GM18505 (cell line): ENCODE data around the gene HAUS3.
"Not testable (repeated sequence)": the region's sequence is repeated elsewhere in the genome, so short reads cannot be mapped to it uniquely, and the experiment has no call there.

Source experiments
- ATAC-seq: cut with Tn5 transposase; IDR thresholded peaks from one replicate; pipeline ENCODE4 v1.9.1; 2021; ENCODE audit not compliant: unreplicated experiment
- POLR2A ChIP-seq: IDR thresholded peaks from 4 replicates; pipeline ENCODE4 v1.6.1; 2011; ENCODE audit warnings: borderline replicate concordance; ENCODE audit not compliant: insufficient read depth, insufficient read length; ENCODE audit errors: extremely low read depth

HAUS3 gene

GRCh38 chr4:2226261-2226660 is 15.7 kb downstream of the HAUS3 start:
- no peak for TF ChIP-seq POLR2A
- ATAC-seq: no peak

DNA sequence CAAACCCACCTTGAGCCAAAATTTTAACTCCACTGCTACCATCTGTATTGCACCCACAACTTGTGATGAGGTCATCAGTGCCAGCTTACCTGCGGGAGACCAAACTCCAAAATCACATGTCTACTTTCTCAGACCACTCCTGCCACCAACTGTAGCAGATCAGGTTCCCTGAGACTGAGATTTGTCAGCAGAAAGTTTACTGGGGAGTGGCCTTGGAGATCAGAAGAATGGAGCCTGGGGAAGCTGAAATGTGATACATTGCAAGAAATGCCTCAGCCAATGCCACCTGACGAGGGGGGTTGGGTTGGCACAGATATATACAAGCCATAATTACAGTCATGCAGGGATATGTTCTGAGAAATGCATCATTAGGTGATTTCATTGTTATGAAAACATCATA is 19.1 kb downstream of the HAUS3 start:
- no peak for ATAC-seq

GRCh38 chr4:2221378-2221777 is 20.5 kb downstream of the HAUS3 start:
- not testable (repeated sequence) for ATAC-seq

More for the DNA sequence above, 19.1 kb downstream of the HAUS3 start:
- no peak for TF ChIP-seq POLR2A

DNA sequence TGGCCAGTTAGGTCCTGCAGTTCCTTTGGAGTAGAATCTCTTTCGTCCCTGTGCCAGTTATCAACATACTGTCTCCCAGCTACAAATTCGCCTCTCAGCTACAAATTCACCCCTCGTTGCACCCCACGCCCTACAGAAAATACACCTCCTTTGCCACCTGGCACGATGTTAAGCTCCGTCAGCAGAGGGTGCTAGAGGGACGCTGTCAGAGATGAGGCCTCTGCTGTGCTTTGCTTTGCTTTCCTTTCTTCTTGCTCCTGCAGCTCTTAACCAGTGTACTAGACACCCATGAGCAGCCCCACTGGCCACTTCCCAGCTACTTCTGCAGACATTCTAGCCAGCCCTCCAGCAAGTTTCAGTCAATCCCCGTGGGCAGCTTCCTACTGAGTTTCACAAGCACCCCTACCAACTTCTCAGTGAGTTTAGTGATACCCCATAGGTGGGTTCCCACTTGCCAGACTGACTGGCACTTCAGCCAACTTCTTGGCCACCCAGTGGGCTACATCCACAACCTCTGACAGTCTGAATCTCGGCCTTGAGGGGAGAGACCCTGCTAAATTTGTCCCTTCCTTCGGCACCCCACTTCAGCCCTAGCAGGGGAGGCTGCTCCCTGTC is 21.8 kb downstream of the HAUS3 start:
- no peak for ATAC-seq
- TF ChIP-seq POLR2A: no peak

- no peak for ATAC-seq
- TF ChIP-seq POLR2A: no peak
Observed at GRCh38 chr4:2219233-2219760, 22.6 kb downstream of the HAUS3 start.

GRCh38 chr4:2218436-2218835 is 23.5 kb downstream of the HAUS3 start:
- TF ChIP-seq POLR2A: no peak
- ATAC-seq: no peak

DNA sequence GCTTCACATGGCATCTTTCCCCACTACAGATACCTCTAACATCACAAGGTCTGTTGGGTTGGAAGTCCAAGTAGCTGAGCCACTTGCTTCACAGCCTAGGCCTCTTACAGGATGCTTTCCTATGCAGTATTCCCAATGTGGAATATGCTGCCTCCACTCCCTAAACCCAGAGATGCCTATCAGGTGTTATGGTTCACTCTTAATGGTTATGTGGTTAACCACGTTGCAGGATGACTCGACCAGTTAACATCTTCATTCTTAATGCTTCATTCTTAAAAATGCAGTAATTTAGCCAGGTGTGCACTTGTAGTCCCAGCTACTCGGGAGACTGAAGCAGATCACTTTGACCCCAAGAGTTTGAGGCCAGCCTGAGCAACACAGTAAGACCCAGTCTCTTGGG is 24.2 kb downstream of the HAUS3 start:
- no peak for ATAC-seq

GRCh38 chr4:2212831-2213230 is 29.1 kb downstream of the HAUS3 start:
- TF ChIP-seq POLR2A: no peak
- ATAC-seq: no peak

More for the DNA sequence above, 24.2 kb downstream of the HAUS3 start:
- no peak for TF ChIP-seq POLR2A

- ATAC-seq: not testable (repeated sequence)
Observed at GRCh38 chr4:2202789-2203188, 39.1 kb downstream of the HAUS3 start.

GRCh38 chr4:2194496-2194895 is 47.4 kb downstream of the HAUS3 start:
- ATAC-seq: no peak
- TF ChIP-seq POLR2A: no peak

DNA sequence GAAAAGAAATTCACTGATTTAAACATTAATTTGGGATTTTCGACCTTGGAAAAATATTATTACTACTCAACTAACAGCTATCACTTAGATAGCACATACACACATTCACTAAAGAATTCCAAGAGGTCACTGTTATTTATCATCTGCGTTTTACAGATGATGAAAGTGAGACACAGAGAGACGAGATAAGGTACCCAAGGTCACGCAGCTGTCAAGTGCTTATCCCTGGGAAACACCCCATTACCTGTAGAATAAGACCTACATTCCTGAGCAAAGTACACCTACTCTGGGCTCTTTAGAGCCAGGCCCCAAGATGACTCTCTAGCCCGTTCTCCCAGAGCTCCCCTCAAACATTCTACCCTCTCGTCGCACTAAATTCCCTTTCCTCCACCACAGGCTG is 48.6 kb downstream of the HAUS3 start:
- TF ChIP-seq POLR2A: no peak
- no peak for ATAC-seq

DNA sequence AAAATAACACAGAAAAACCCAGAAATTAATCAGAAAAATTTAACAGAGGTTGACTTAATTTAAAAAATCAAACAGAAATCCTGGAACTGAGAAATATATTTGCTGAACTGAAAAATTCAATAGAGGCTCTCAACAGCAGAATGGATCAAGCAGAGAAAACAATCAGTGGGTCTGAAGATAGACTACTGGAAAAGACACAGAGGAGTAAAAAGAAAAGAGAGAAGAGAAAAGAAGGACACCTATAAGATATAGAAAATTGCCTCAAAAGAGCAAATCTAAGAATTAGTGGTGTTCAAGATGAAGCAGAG is 55.1 kb downstream of the HAUS3 start:
- TF ChIP-seq POLR2A: no peak
- no peak for ATAC-seq

DNA sequence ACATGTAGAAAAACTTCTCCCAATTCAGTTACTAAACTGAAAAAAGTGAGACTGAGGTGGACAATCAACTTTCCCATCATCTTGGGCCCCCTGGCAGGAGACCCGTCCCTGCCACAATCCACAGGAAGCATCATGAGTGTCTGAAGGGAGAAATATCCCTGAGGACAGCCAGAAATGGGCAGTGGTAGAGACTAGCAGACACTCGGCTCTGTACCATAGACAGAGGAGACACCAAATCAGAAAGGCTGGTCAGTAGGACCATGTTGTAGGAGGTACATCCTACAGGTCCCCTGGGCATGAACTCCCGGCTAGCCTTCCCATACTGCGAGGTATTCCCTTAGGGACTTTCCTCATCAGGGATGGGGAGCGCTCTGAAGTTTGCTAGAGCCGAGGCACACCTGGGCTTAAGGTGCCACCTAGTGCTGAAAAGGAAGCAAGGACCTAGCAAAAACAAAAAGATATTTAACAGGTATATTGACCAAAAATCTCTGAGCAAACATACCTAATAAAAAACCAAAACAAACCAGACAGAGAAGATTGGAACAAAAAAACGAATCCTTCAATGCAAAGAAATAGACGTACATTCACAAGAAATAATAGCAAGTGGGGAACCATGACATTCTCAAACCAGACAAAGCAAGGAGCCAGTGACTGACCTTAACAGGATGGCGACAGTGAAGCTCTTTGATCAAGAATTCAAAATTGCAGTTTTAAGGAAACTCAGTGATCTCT is 55.6 kb downstream of the HAUS3 start:
- TF ChIP-seq POLR2A: no peak
- no peak for ATAC-seq

- TF ChIP-seq POLR2A: no peak
- no peak for ATAC-seq
Observed at GRCh38 chr4:2183394-2183793, 58.5 kb downstream of the HAUS3 start.
